ENCODE results near the gene KATNB1. TPM values are rescaled to one million over a fixed set of nuclear protein-coding genes. Genes with fewer than 3 reads are reported as not detected.

The KATNB1 gene
- total and polyA plus RNA-seq, 4 donors, result 14.9 to 39.3 (median 20.1) TPM

GRCh38 chr16:57740423-57741071 lies 5.0 kb downstream of the KATNB1 start:
- DNase-seq (no peak), ATAC-seq (ENCODE audit: insufficient read depth, low FRiP score) (no peak)
- Histone ChIP-seq H3K27me3 (ENCODE audit: control insufficient read depth in 3 of 3, insufficient read depth in 3 of 3, low read length in 2 of 3) (no peaks in the 10 kb centered on the region), H3K9me3 (ENCODE audit: control insufficient read depth in 4 of 4, insufficient read depth in 3 of 4, low read length in 3 of 4) (no peaks in the 10 kb centered on the region), H3K4me1 (ENCODE audit: control insufficient read depth in 5 of 5, insufficient read depth in 5 of 5, low read length in 5 of 5) (peaks cover 0 to 14% (median 8%) of the 10 kb centered on the region in 5 donors), H3K9ac (ENCODE audit: insufficient read depth in 1 of 2, low read length in 2 of 2) (no peak overlapping the region), H3K27ac (ENCODE audit: low read depth in 1 of 2, low read length in 1 of 2) (no peak overlapping the region), H3K4me3 (no peak overlapping the region), H3K36me3 (ENCODE audit: control insufficient read depth in 4 of 4, insufficient read depth in 4 of 4, low read length in 4 of 4) (peaks cover 0 to 19% (median 4%) of the 10 kb centered on the region in 4 donors)
- 94 to 95% methylated on average over 24 of the region's 24 CpGs for WGBS, 2 donors
- no peak for TF ChIP-seq CTCF (IDR thresholded peaks at IDR 0.05; ENCODE audit: control extremely low read depth, extremely low read depth)

DNA sequence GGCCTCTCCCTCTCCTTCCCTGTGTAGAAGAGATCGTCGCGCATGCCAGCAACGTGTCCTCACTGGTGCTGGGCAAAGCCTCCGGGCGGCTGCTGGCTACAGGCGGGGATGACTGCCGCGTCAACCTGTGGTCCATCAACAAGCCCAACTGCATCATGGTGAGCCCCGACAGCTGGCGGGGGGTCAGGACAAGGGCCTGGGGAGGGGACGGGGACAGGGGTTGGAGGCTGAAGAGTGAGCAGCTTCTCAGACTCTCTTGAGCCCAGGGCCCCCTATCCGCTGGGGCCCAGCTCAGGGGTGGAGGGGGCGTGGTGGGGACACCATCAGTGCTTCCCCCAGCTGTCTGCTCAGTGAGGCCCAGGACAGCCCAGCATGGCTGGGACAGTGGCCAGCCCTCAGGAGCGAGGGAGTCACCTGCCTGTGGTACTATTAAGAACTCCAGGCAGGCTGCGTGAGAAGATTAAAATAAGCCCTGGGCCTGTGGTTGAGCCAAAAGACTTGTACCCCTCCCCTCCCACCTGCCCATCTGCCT lies 6.2 kb downstream of the KATNB1 start:
- WGBS, 2 donors, result 95 to 96% methylated on average over 12 to 16 of the region's 16 CpGs
- H3K36me3 ChIP-seq (ENCODE audit: control insufficient read depth in 4 of 4, insufficient read depth in 4 of 4, low read length in 4 of 4), result peaks cover 0 to 19% (median 4%) of the 10 kb centered on the region in 4 donors
- no peak for DNase-seq

DNA sequence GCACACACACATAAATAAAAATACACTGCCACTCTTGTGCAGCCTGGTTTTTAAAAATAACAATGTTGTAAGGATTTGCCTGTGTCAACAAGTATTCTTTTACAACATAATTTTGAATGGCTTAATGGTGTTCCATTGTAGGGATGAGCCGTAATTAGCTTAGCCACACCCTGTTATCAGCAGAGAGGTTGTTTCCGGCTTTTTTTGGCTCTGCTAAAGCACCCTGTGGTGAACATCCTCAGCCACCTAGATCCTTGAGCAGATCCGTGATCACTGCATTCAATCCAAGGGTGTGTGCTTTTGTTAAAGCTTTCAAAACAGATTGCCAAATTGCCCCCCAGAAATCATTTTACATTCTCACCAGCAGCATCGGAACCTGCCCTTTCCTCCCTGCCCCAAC lies 7.0 kb downstream of the KATNB1 start:
- Histone ChIP-seq H3K36me3 (ENCODE audit: control insufficient read depth in 4 of 4, insufficient read depth in 4 of 4, low read length in 4 of 4) (peaks cover 0 to 22% (median 4%) of the 10 kb centered on the region in 4 donors), H3K27ac (ENCODE audit: low read depth in 1 of 2, low read length in 1 of 2) (no peak overlapping the region), H3K4me3 (no peak overlapping the region), H3K9me3 (ENCODE audit: control insufficient read depth in 4 of 4, insufficient read depth in 3 of 4, low read length in 3 of 4) (no peaks in the 10 kb centered on the region), H3K4me1 (ENCODE audit: control insufficient read depth in 5 of 5, insufficient read depth in 5 of 5, low read length in 5 of 5) (peaks cover 0 to under 1% (median 0%) of the 10 kb centered on the region in 5 donors), H3K9ac (ENCODE audit: insufficient read depth in 1 of 2, low read length in 2 of 2) (no peak overlapping the region), H3K27me3 (ENCODE audit: control insufficient read depth in 3 of 3, insufficient read depth in 3 of 3, low read length in 2 of 3) (no peaks in the 10 kb centered on the region)
- TF ChIP-seq CTCF (IDR thresholded peaks at IDR 0.05; ENCODE audit: control extremely low read depth, extremely low read depth), result no peak
- 74 to 90% methylated on average over 4 of the region's 4 CpGs for WGBS, 2 donors
- ATAC-seq (ENCODE audit: insufficient read depth, low FRiP score) (no peak), DNase-seq (no peak)

More for the DNA sequence above, 6.2 kb downstream of the KATNB1 start:
- no peak for ATAC-seq (ENCODE audit: insufficient read depth, low FRiP score)
- TF ChIP-seq CTCF (IDR thresholded peaks at IDR 0.05; ENCODE audit: control extremely low read depth, extremely low read depth), result no peak
- no peaks in the 10 kb centered on the region for H3K9me3 ChIP-seq (ENCODE audit: control insufficient read depth in 4 of 4, insufficient read depth in 3 of 4, low read length in 3 of 4)
- H3K27me3 ChIP-seq (ENCODE audit: control insufficient read depth in 3 of 3, insufficient read depth in 3 of 3, low read length in 2 of 3), result no peaks in the 10 kb centered on the region
- no peak overlapping the region for H3K9ac ChIP-seq (ENCODE audit: insufficient read depth in 1 of 2, low read length in 2 of 2)
- H3K4me3 ChIP-seq, result no peak overlapping the region
- peaks cover 0 to 8% (median 7%) of the 10 kb centered on the region in 5 donors for H3K4me1 ChIP-seq (ENCODE audit: control insufficient read depth in 5 of 5, insufficient read depth in 5 of 5, low read length in 5 of 5)
- H3K27ac ChIP-seq (ENCODE audit: low read depth in 1 of 2, low read length in 1 of 2), result no peak overlapping the region

All from lung (tissue), 12 donors.